SK-N-SH (cell line): Measurements from ENCODE around the gene OR9A4. TPM values are rescaled to one million over a fixed set of nuclear protein-coding genes. Genes with fewer than 3 reads are reported as not detected.

Experiments used
- CTCF ChIA-PET: fragments of 300-600, 350-600 bp; formaldehyde crosslinking; extraction: SDS; loops from one replicate; lab custom pipeline; 2021; lab: Yijun Ruan, JAX
- POLR2A ChIA-PET: fragments of 350-600 bp; sonication (Branson Sonifier 250); formaldehyde crosslinking; extraction: SDS; loops from one replicate; lab custom pipeline; 2020; ENCODE audit warnings: antibody characterized with exemption, inconsistent platforms; lab: Yijun Ruan, JAX
- DNase-seq: peaks from one replicate; pipeline ENCODE4 v3.0.0; 2012
- H2AFZ ChIP-seq: fragments of 200-600 bp; sonication (generic); 2 replicates; pipeline ENCODE4 v1.8.1; 2016; ENCODE audit warnings: antibody characterized with exemption, mild to moderate bottlenecking, low read depth
- H3F3A ChIP-seq: fragments of 200-600 bp; sonication (generic); replicated peaks from 2 replicates; pipeline ENCODE3; 2016; ENCODE audit warnings: antibody characterized with exemption, mild to moderate bottlenecking; ENCODE audit not compliant: insufficient read depth
- H3K27ac ChIP-seq, 2 experiments: fragments of 200-500 bp in 1 of 2; fragments of 200-600 bp in 1 of 2; sonication (Bioruptor generic) in 1 of 2; sonication (generic), shearing (Covaris generic) in 1 of 2; 2 replicates each; pipeline versions ENCODE4 v1.5.1 to v1.6.1; 2014 to 2016; ENCODE audit warnings: low read depth in 2 of 2, inconsistent platforms in 1 of 2, low read length in 1 of 2, mild to moderate bottlenecking in 1 of 2, mixed read lengths in 1 of 2
- H3K27me3 ChIP-seq: fragments of 200-600 bp; sonication (generic), shearing (Covaris generic); 2 replicates; pipeline ENCODE4 v1.6.1; 2016; ENCODE audit warnings: mixed run types; ENCODE audit not compliant: insufficient read depth
- H3K36me3 ChIP-seq, 2 experiments: fragments of 200-500 bp in 1 of 2; fragments of 200-600 bp in 1 of 2; sonication (Bioruptor generic) in 1 of 2; sonication (generic) in 1 of 2; replicated peaks in 1 of 2; 2 replicates each; pipeline versions ENCODE3 to v1.5.1; 2014 to 2016; ENCODE audit warnings: low read length in 1 of 2, mild to moderate bottlenecking in 1 of 2; ENCODE audit not compliant: insufficient read depth in 2 of 2, control insufficient read depth in 1 of 2
- H3K4me1 ChIP-seq, 2 experiments: fragments of 200-500 bp in 1 of 2; fragments of 200-600 bp in 1 of 2; sonication (Bioruptor generic) in 1 of 2; sonication (generic), shearing (Covaris generic) in 1 of 2; 2 replicates each; pipeline versions ENCODE4 v1.5.1 to v1.6.1; 2014 to 2016; ENCODE audit warnings: low read depth in 1 of 2, low read length in 1 of 2, mixed run types in 1 of 2; ENCODE audit not compliant: insufficient read depth in 2 of 2, control insufficient read depth in 1 of 2
- H3K4me2 ChIP-seq: fragments of 200-600 bp; sonication (generic), shearing (Covaris generic); 2 replicates; pipeline ENCODE4 v1.6.1; 2017; ENCODE audit warnings: mixed run types
- H3K4me3 ChIP-seq, 2 experiments: fragments of 200-500 bp in 1 of 2; fragments of 200-600 bp in 1 of 2; sonication (Bioruptor generic) in 1 of 2; sonication (generic), shearing (Covaris generic) in 1 of 2; 2 replicates each; pipeline versions ENCODE4 v1.5.1 to v1.8.1; 2014 to 2016; ENCODE audit warnings: low read depth in 2 of 2, inconsistent platforms in 1 of 2, low read length in 1 of 2, mild to moderate bottlenecking in 1 of 2, mixed read lengths in 1 of 2, moderate library complexity in 1 of 2
- H3K79me2 ChIP-seq: fragments of 200-600 bp; sonication (generic); 2 replicates; pipeline ENCODE4 v1.8.1; 2017; ENCODE audit warnings: mild to moderate bottlenecking; ENCODE audit not compliant: insufficient read depth
- H3K9ac ChIP-seq: fragments of 200-600 bp; sonication (generic); 2 replicates; pipeline ENCODE4 v1.6.1; 2017; ENCODE audit warnings: mixed run types
- H3K9me2 ChIP-seq: fragments of 200-600 bp; sonication (generic); 2 replicates; pipeline ENCODE4 v1.6.1; 2017; ENCODE audit warnings: mixed run types
- H3K9me3 ChIP-seq: fragments of 200-600 bp; sonication (generic); 2 replicates; pipeline ENCODE4 v1.6.1; 2017; ENCODE audit warnings: mixed run types, mild to moderate bottlenecking, moderate library complexity
- H4K20me1 ChIP-seq: fragments of 200-600 bp; sonication (generic); 2 replicates; pipeline ENCODE4 v1.6.1; 2017; ENCODE audit warnings: mild to moderate bottlenecking, mixed run types; ENCODE audit not compliant: insufficient read depth
- CHD2 ChIP-seq: fragments of 150-350 bp; IDR thresholded peaks from 2 replicates; pipeline ENCODE4 v1.6.1; 2018; ENCODE audit warnings: low read length; ENCODE audit not compliant: partially characterized antibody
- ELF1 ChIP-seq: IDR thresholded peaks from 2 replicates; pipeline ENCODE4 v1.4.0; 2012
- EP300 ChIP-seq, 2 experiments: IDR thresholded peaks; 2 replicates each; pipeline versions ENCODE4 v1.4.0 to v1.6.1; 2012; ENCODE audit warnings: borderline replicate concordance in 1 of 2, low read depth in 1 of 2, low read length in 1 of 2
- EZH2phosphoT487 ChIP-seq: fragments of 200-600 bp; sonication (generic); IDR thresholded peaks from 2 replicates; pipeline ENCODE4 v1.6.1; 2017; ENCODE audit warnings: low read depth, mixed run types, mild to moderate bottlenecking, antibody characterized with exemption, moderate library complexity, borderline replicate concordance
- FOSL2 ChIP-seq: IDR thresholded peaks from 2 replicates; pipeline ENCODE4 v1.4.0; 2012; ENCODE audit warnings: low read depth, mild to moderate bottlenecking, moderate library complexity, borderline replicate concordance
- FOXM1 ChIP-seq: IDR thresholded peaks from 2 replicates; pipeline ENCODE4 v1.4.0; 2012; ENCODE audit warnings: low read depth, mild to moderate bottlenecking
- GABPA ChIP-seq: IDR thresholded peaks from 2 replicates; pipeline ENCODE4 v1.4.0; 2012; ENCODE audit warnings: low read depth, mild to moderate bottlenecking
- GATA2 ChIP-seq: sonication (generic); formaldehyde crosslinking; IDR thresholded peaks from 2 replicates; pipeline ENCODE4 v1.5.0; 2020; ENCODE audit warnings: mild to moderate bottlenecking, missing genetic modification reagents
- JUND ChIP-seq: IDR thresholded peaks from 2 replicates; pipeline ENCODE4 v1.4.0; 2012
- NFIC ChIP-seq: IDR thresholded peaks from 2 replicates; pipeline ENCODE4 v1.4.0; 2012; ENCODE audit warnings: borderline replicate concordance
- NRF1 ChIP-seq: IDR thresholded peaks from 2 replicates; pipeline ENCODE4 v1.6.1; 2012; ENCODE audit warnings: low read depth, mild to moderate bottlenecking, low read length
- POLR2AphosphoS5 ChIP-seq: IDR thresholded peaks from 2 replicates; pipeline ENCODE4 v1.6.1; 2012; ENCODE audit warnings: low read depth, low read length
- RAD21 ChIP-seq: IDR thresholded peaks from 2 replicates; pipeline ENCODE4 v1.6.1; 2012; ENCODE audit warnings: mild to moderate bottlenecking, low read length
- RCOR1 ChIP-seq: fragments of 150-350 bp; IDR thresholded peaks from 2 replicates; pipeline ENCODE4 v1.6.1; 2017; ENCODE audit warnings: antibody characterized with exemption, low read length
- RFX5 ChIP-seq: IDR thresholded peaks from 2 replicates; pipeline ENCODE4 v1.6.1; 2012; ENCODE audit warnings: mild to moderate bottlenecking, improper control_type of control experiment, low read length
- RXRA ChIP-seq: IDR thresholded peaks from 2 replicates; pipeline ENCODE4 v1.4.0; 2012; ENCODE audit warnings: low read depth, mild to moderate bottlenecking, borderline replicate concordance
- SMC3 ChIP-seq: IDR thresholded peaks from 2 replicates; pipeline ENCODE4 v1.6.1; 2012; ENCODE audit warnings: low read depth, low read length, improper control_type of control experiment
- TCF12 ChIP-seq: IDR thresholded peaks from 2 replicates; pipeline ENCODE4 v1.4.0; 2012
- TEAD4 ChIP-seq: IDR thresholded peaks from 2 replicates; pipeline ENCODE4 v1.4.0; 2012; ENCODE audit warnings: mild to moderate bottlenecking, borderline replicate concordance; ENCODE audit not compliant: insufficient read depth
- YY1 ChIP-seq: IDR thresholded peaks from 2 replicates; pipeline ENCODE4 v1.4.0; 2012; ENCODE audit warnings: low read depth, mild to moderate bottlenecking
- WGBS: methylation state at CpG from one replicate; pipeline ENCODE4 v1.1.6; 2017; ENCODE audit warnings: low lambda C conversion rate; 5-methylcytosine and 5-hydroxymethylcytosine counted together
- polyA plus RNA-seq, 3 experiments: library from polyadenylated mRNA; depleted of rRNA; stranded (reverse); fragments of >200 nt; gene quantifications; 2 replicates each; pipeline ENCODE4 v1.2.3, GENCODE V29; 2012
- TF ChIP-seq, protein P1 (sequence below): IDR thresholded peaks from 2 replicates; pipeline ENCODE4 v1.4.0; 2012; ENCODE audit warnings: low read depth, borderline replicate concordance
- TF ChIP-seq, protein P2 (sequence below): fragments of 150-350 bp; IDR thresholded peaks from 2 replicates; pipeline ENCODE4 v1.6.1; 2017; ENCODE audit warnings: antibody characterized with exemption, low read length, low read depth, borderline replicate concordance
- TF ChIP-seq, protein P3 (sequence below): IDR thresholded peaks from 2 replicates; pipeline ENCODE4 v1.4.0; 2012; ENCODE audit warnings: low read depth
- TF ChIP-seq, protein P4 (sequence below): IDR thresholded peaks from 2 replicates; pipeline ENCODE4 v1.4.0; 2012; ENCODE audit warnings: low read depth, borderline replicate concordance
- TF ChIP-seq, protein P5 (sequence below): fragments of 200-600 bp; sonication (generic); IDR thresholded peaks from 2 replicates; pipeline ENCODE4 v1.6.1; 2017; ENCODE audit warnings: antibody characterized with exemption, mild to moderate bottlenecking, moderate library complexity

OR9A4 gene
- polyA plus RNA-seq, 1 of the 3 experiments (the other 2 are of a cell fraction), result not detected

DNA sequence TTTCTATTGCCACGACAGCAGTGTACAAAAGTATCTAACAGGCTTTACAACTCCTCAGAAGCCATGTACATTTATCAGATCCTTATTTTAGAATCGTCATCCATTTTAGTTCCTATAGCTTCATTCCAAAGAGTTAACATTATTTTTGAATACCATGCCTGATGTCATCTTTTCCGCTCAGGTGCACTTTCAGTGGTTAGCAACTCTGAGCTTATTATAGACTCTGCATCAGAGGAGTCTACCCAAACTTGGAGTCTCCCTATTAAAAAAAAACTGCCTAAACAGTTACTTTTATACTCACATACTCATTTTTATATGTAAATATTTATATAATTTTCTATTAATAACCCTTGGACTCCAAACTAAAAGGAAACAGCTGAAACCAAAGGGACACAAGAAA lies 43.3 kb upstream of the OR9A4 start (continued):
- no peak for TF ChIP-seq NRF1
- no peak for TF ChIP-seq GATA2
- TF ChIP-seq YY1, result no peak
- no peak for TF ChIP-seq EP300 (IDR thresholded peaks at IDR 0.05; ENCODE audit: borderline replicate concordance in 1 of 2, low read depth in 1 of 2, low read length in 1 of 2)
- no peak for TF ChIP-seq RFX5
- TF ChIP-seq GABPA, result no peak
- no peak for TF ChIP-seq NFIC
- TF ChIP-seq TEAD4, result no peak
- TF ChIP-seq FOXM1, result no peak

DNA sequence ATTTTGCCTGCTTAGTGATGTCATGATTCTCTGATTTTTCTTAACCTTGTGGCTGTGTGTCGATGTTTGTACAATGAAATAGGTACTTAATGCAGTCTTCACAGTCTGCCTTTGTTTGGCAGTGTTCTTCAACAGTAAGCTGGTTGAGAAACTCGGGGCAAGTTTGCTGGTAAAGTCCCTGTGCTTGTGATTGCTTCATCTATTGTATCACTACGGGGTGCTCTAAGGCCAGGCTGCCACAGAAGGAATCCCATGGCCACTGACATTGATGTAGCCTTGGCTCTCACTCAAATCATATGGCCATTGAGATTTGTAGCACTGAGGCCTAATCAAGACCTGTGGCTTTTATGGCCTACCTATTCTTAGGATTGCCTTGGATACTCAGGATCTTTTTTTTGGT lies 41.4 kb upstream of the OR9A4 start:
- WGBS, result 5% methylated on average over 3 of the region's 3 CpGs
- no peak for TF ChIP-seq CHD2
- TF ChIP-seq, protein P1, sequence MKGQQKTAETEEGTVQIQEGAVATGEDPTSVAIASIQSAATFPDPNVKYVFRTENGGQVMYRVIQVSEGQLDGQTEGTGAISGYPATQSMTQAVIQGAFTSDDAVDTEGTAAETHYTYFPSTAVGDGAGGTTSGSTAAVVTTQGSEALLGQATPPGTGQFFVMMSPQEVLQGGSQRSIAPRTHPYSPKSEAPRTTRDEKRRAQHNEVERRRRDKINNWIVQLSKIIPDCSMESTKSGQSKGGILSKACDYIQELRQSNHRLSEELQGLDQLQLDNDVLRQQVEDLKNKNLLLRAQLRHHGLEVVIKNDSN, result no peak
- no peak for TF ChIP-seq FOSL2
- no peak for TF ChIP-seq POLR2AphosphoS5
- TF ChIP-seq YY1, result no peak
- TF ChIP-seq, protein P2, sequence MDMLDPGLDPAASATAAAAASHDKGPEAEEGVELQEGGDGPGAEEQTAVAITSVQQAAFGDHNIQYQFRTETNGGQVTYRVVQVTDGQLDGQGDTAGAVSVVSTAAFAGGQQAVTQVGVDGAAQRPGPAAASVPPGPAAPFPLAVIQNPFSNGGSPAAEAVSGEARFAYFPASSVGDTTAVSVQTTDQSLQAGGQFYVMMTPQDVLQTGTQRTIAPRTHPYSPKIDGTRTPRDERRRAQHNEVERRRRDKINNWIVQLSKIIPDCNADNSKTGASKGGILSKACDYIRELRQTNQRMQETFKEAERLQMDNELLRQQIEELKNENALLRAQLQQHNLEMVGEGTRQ, result no peak
- TF ChIP-seq FOXM1, result no peak
- TF ChIP-seq RAD21, result no peak
- TF ChIP-seq, protein P3, sequence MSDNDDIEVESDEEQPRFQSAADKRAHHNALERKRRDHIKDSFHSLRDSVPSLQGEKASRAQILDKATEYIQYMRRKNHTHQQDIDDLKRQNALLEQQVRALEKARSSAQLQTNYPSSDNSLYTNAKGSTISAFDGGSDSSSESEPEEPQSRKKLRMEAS, result no peak
- TF ChIP-seq GABPA, result no peak
- TF ChIP-seq JUND, result no peak
- TF ChIP-seq, protein P4, sequence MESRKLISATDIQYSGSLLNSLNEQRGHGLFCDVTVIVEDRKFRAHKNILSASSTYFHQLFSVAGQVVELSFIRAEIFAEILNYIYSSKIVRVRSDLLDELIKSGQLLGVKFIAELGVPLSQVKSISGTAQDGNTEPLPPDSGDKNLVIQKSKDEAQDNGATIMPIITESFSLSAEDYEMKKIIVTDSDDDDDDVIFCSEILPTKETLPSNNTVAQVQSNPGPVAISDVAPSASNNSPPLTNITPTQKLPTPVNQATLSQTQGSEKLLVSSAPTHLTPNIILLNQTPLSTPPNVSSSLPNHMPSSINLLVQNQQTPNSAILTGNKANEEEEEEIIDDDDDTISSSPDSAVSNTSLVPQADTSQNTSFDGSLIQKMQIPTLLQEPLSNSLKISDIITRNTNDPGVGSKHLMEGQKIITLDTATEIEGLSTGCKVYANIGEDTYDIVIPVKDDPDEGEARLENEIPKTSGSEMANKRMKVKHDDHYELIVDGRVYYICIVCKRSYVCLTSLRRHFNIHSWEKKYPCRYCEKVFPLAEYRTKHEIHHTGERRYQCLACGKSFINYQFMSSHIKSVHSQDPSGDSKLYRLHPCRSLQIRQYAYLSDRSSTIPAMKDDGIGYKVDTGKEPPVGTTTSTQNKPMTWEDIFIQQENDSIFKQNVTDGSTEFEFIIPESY, result no peak
- no peak for TF ChIP-seq RCOR1
- no peak for TF ChIP-seq EZH2phosphoT487
- TF ChIP-seq TCF12, result no peak
- TF ChIP-seq, protein P5, sequence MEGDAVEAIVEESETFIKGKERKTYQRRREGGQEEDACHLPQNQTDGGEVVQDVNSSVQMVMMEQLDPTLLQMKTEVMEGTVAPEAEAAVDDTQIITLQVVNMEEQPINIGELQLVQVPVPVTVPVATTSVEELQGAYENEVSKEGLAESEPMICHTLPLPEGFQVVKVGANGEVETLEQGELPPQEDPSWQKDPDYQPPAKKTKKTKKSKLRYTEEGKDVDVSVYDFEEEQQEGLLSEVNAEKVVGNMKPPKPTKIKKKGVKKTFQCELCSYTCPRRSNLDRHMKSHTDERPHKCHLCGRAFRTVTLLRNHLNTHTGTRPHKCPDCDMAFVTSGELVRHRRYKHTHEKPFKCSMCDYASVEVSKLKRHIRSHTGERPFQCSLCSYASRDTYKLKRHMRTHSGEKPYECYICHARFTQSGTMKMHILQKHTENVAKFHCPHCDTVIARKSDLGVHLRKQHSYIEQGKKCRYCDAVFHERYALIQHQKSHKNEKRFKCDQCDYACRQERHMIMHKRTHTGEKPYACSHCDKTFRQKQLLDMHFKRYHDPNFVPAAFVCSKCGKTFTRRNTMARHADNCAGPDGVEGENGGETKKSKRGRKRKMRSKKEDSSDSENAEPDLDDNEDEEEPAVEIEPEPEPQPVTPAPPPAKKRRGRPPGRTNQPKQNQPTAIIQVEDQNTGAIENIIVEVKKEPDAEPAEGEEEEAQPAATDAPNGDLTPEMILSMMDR, result no peak
- no peak for TF ChIP-seq SMC3
- TF ChIP-seq EP300 (IDR thresholded peaks at IDR 0.05; ENCODE audit: borderline replicate concordance in 1 of 2, low read depth in 1 of 2, low read length in 1 of 2), result no peak
- no peak for TF ChIP-seq ELF1
- TF ChIP-seq RXRA, result no peak
- H3K4me3 ChIP-seq, result no peak overlapping the region
- H2AFZ ChIP-seq, result no peak overlapping the region
- POLR2A ChIA-PET, result no interaction called here
- no peak overlapping the region for H3K9ac ChIP-seq
- H3K27me3 ChIP-seq, result no peaks in the 10 kb centered on the region
- no peaks in the 10 kb centered on the region for H4K20me1 ChIP-seq
- H3K27ac ChIP-seq, result no peak overlapping the region
- no peaks in the 10 kb centered on the region for H3K4me1 ChIP-seq
- no peak for DNase-seq
- H3K79me2 ChIP-seq, result no peaks in the 10 kb centered on the region
- no peaks in the 10 kb centered on the region for H3K9me2 ChIP-seq
- no peaks in the 10 kb centered on the region for H3K9me3 ChIP-seq
- CTCF ChIA-PET, result no interaction called here
- no peak overlapping the region for H3K4me2 ChIP-seq
- H3K36me3 ChIP-seq, result no peaks in the 10 kb centered on the region
- H3F3A ChIP-seq, result no peaks in the 10 kb centered on the region
